ENCODE data around the gene SCGB1C1.

The SCGB1C1 gene

GRCh38 chr11:210803-211180 is 17.9 kb downstream of the SCGB1C1 start:
- Histone ChIP-seq H3K36me3 (ENCODE audit: insufficient read depth, insufficient read length, low read length) (peaks cover 72% of the 10 kb centered on the region), H3K9me3 (ENCODE audit: insufficient read depth, low read length) (no peaks in the 10 kb centered on the region), H3K4me3 (ENCODE audit: insufficient read length, low read depth) (no peak overlapping the region), H3K9ac (ENCODE audit: insufficient read length, low read depth) (peak overlapping the region; percentile 16), H3K4me1 (ENCODE audit: insufficient read depth, insufficient read length) (peaks cover 24% of the 10 kb centered on the region), H3K27me3 (ENCODE audit: insufficient read depth, insufficient read length) (no peaks in the 10 kb centered on the region)
- TF ChIP-seq SUZ12 (IDR thresholded peaks at IDR 0.05; ENCODE audit: extremely low read depth, insufficient read depth, insufficient read length) (no peak), ZNF274 (IDR thresholded peaks at IDR 0.05; ENCODE audit: low read depth, low read length) (no peak), YY1 (IDR thresholded peaks at IDR 0.05; ENCODE audit: insufficient read depth, insufficient read length) (no peak)
- DNase-seq (ENCODE audit: low read depth, low spot score): no peak

- DNase-seq (ENCODE audit: low read depth, low spot score): no peak
- H3K4me1 ChIP-seq (ENCODE audit: insufficient read depth, insufficient read length): peaks cover 24% of the 10 kb centered on the region
- no peaks in the 10 kb centered on the region for H3K27me3 ChIP-seq (ENCODE audit: insufficient read depth, insufficient read length)
- H3K36me3 ChIP-seq (ENCODE audit: insufficient read depth, insufficient read length, low read length): peaks cover 73% of the 10 kb centered on the region
- no peak overlapping the region for H3K4me3 ChIP-seq (ENCODE audit: insufficient read length, low read depth)
- TF ChIP-seq YY1 (IDR thresholded peaks at IDR 0.05; ENCODE audit: insufficient read depth, insufficient read length) (no peak), ZNF274 (IDR thresholded peaks at IDR 0.05; ENCODE audit: low read depth, low read length) (no peak), SUZ12 (IDR thresholded peaks at IDR 0.05; ENCODE audit: extremely low read depth, insufficient read depth, insufficient read length) (no peak)
- no peak overlapping the region for H3K9ac ChIP-seq (ENCODE audit: insufficient read length, low read depth)
- no peaks in the 10 kb centered on the region for H3K9me3 ChIP-seq (ENCODE audit: insufficient read depth, low read length)
Observed at GRCh38 chr11:211295-211694, 18.4 kb downstream of the SCGB1C1 start.

- TF ChIP-seq ZNF274 (IDR thresholded peaks at IDR 0.05; ENCODE audit: low read depth, low read length) (no peak), YY1 (IDR thresholded peaks at IDR 0.05; ENCODE audit: insufficient read depth, insufficient read length) (no peak), SUZ12 (IDR thresholded peaks at IDR 0.05; ENCODE audit: extremely low read depth, insufficient read depth, insufficient read length) (no peak)
- no peaks in the 10 kb centered on the region for H3K27me3 ChIP-seq (ENCODE audit: insufficient read depth, insufficient read length)
- H3K9me3 ChIP-seq (ENCODE audit: insufficient read depth, low read length): no peaks in the 10 kb centered on the region
- H3K4me3 ChIP-seq (ENCODE audit: insufficient read length, low read depth): no peak overlapping the region
- no peak for DNase-seq (ENCODE audit: low read depth, low spot score)
- H3K4me1 ChIP-seq (ENCODE audit: insufficient read depth, insufficient read length): peaks cover 24% of the 10 kb centered on the region
- no peak overlapping the region for H3K9ac ChIP-seq (ENCODE audit: insufficient read length, low read depth)
- peaks cover 75% of the 10 kb centered on the region for H3K36me3 ChIP-seq (ENCODE audit: insufficient read depth, insufficient read length, low read length)
Observed at GRCh38 chr11:211741-212140, 18.9 kb downstream of the SCGB1C1 start.

- TF ChIP-seq ZNF274 (IDR thresholded peaks at IDR 0.05; ENCODE audit: low read depth, low read length) (no peak), SUZ12 (IDR thresholded peaks at IDR 0.05; ENCODE audit: extremely low read depth, insufficient read depth, insufficient read length) (no peak), YY1 (IDR thresholded peaks at IDR 0.05; ENCODE audit: insufficient read depth, insufficient read length) (no peak)
- Histone ChIP-seq H3K36me3 (ENCODE audit: insufficient read depth, insufficient read length, low read length) (peaks cover 75% of the 10 kb centered on the region), H3K9me3 (ENCODE audit: insufficient read depth, low read length) (no peaks in the 10 kb centered on the region), H3K4me3 (ENCODE audit: insufficient read length, low read depth) (no peak overlapping the region), H3K9ac (ENCODE audit: insufficient read length, low read depth) (no peak overlapping the region), H3K4me1 (ENCODE audit: insufficient read depth, insufficient read length) (peaks cover 24% of the 10 kb centered on the region), H3K27me3 (ENCODE audit: insufficient read depth, insufficient read length) (no peaks in the 10 kb centered on the region)
- no peak for DNase-seq (ENCODE audit: low read depth, low spot score)
Observed at GRCh38 chr11:212150-213100, 19.5 kb downstream of the SCGB1C1 start.

- H3K36me3 ChIP-seq (ENCODE audit: insufficient read depth, insufficient read length, low read length): peaks cover 75% of the 10 kb centered on the region
- no peak overlapping the region for H3K9ac ChIP-seq (ENCODE audit: insufficient read length, low read depth)
- no peak overlapping the region for H3K4me3 ChIP-seq (ENCODE audit: insufficient read length, low read depth)
- no peaks in the 10 kb centered on the region for H3K27me3 ChIP-seq (ENCODE audit: insufficient read depth, insufficient read length)
- DNase-seq (ENCODE audit: low read depth, low spot score): no peak
- TF ChIP-seq ZNF274 (IDR thresholded peaks at IDR 0.05; ENCODE audit: low read depth, low read length) (no peak), YY1 (IDR thresholded peaks at IDR 0.05; ENCODE audit: insufficient read depth, insufficient read length) (no peak), SUZ12 (IDR thresholded peaks at IDR 0.05; ENCODE audit: extremely low read depth, insufficient read depth, insufficient read length) (no peak)
- peaks cover 24% of the 10 kb centered on the region for H3K4me1 ChIP-seq (ENCODE audit: insufficient read depth, insufficient read length)
- no peaks in the 10 kb centered on the region for H3K9me3 ChIP-seq (ENCODE audit: insufficient read depth, low read length)
Observed at GRCh38 chr11:213111-213510, 20.2 kb downstream of the SCGB1C1 start.

- H3K9ac ChIP-seq (ENCODE audit: insufficient read length, low read depth): no peak overlapping the region
- TF ChIP-seq ZNF274 (IDR thresholded peaks at IDR 0.05; ENCODE audit: low read depth, low read length) (no peak), SUZ12 (IDR thresholded peaks at IDR 0.05; ENCODE audit: extremely low read depth, insufficient read depth, insufficient read length) (no peak), YY1 (IDR thresholded peaks at IDR 0.05; ENCODE audit: insufficient read depth, insufficient read length) (no peak)
- peaks cover 24% of the 10 kb centered on the region for H3K4me1 ChIP-seq (ENCODE audit: insufficient read depth, insufficient read length)
- H3K27me3 ChIP-seq (ENCODE audit: insufficient read depth, insufficient read length): no peaks in the 10 kb centered on the region
- H3K36me3 ChIP-seq (ENCODE audit: insufficient read depth, insufficient read length, low read length): peaks cover 75% of the 10 kb centered on the region
- no peaks in the 10 kb centered on the region for H3K9me3 ChIP-seq (ENCODE audit: insufficient read depth, low read length)
- DNase-seq (ENCODE audit: low read depth, low spot score): no peak
- H3K4me3 ChIP-seq (ENCODE audit: insufficient read length, low read depth): no peak overlapping the region
Observed at GRCh38 chr11:214083-214482, 21.2 kb downstream of the SCGB1C1 start.

- no peaks in the 10 kb centered on the region for H3K9me3 ChIP-seq (ENCODE audit: insufficient read depth, low read length)
- TF ChIP-seq YY1 (IDR thresholded peaks at IDR 0.05; ENCODE audit: insufficient read depth, insufficient read length) (no peak), SUZ12 (IDR thresholded peaks at IDR 0.05; ENCODE audit: extremely low read depth, insufficient read depth, insufficient read length) (no peak), ZNF274 (IDR thresholded peaks at IDR 0.05; ENCODE audit: low read depth, low read length) (no peak)
- no peak overlapping the region for H3K4me3 ChIP-seq (ENCODE audit: insufficient read length, low read depth)
- H3K27me3 ChIP-seq (ENCODE audit: insufficient read depth, insufficient read length): no peaks in the 10 kb centered on the region
- no peak overlapping the region for H3K9ac ChIP-seq (ENCODE audit: insufficient read length, low read depth)
- no peak for DNase-seq (ENCODE audit: low read depth, low spot score)
- peaks cover 11% of the 10 kb centered on the region for H3K4me1 ChIP-seq (ENCODE audit: insufficient read depth, insufficient read length)
- peaks cover 60% of the 10 kb centered on the region for H3K36me3 ChIP-seq (ENCODE audit: insufficient read depth, insufficient read length, low read length)
Observed at GRCh38 chr11:215581-216037, 22.7 kb downstream of the SCGB1C1 start.

Measured in NT2/D1 (cell line).